HPDE6-E6E7 (cell line): ENCODE data around the gene ABHD12.

Experiments used
- DNase-seq: peaks from one replicate; pipeline ENCODE4 v3.0.0; 2011; ENCODE audit warnings: missing footprints; ENCODE audit errors: extremely low spot score

Gene ABHD12

DNA sequence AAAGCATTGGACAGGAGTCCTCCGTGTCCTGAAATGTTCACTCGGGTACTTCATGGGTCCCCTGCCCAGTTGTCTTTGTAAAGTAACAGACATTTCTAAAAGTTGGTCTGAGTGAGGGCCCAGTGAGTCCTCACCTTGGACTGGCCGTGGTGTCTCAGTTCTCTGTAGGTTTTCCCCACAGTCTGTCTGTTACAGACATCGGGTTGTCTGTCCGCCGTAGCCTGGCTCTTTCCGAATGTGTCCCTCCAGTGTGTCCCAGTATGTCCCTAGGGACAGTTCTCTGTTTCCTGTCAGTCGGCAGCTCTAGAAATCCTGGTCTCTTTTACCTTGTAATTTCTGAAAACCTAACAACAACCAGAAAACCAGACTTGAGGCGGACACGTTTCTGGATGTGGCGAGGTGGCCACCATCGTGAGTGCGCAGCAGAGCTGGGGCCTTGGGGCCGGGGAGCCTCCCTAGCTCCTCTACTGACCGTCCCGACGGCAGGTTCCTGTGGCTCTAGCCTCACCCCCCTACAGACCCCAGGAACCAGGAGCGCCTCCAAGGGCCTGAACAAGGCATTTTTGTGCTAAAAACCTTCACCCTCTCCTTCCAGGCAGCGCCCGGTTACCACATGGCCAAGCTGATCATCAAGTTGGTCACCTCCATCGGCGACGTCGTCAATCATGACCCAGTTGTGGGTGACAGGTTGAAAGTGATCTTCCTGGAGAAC lies 100.6 kb downstream of the ABHD12 start:
- no peak for DNase-seq

DNA sequence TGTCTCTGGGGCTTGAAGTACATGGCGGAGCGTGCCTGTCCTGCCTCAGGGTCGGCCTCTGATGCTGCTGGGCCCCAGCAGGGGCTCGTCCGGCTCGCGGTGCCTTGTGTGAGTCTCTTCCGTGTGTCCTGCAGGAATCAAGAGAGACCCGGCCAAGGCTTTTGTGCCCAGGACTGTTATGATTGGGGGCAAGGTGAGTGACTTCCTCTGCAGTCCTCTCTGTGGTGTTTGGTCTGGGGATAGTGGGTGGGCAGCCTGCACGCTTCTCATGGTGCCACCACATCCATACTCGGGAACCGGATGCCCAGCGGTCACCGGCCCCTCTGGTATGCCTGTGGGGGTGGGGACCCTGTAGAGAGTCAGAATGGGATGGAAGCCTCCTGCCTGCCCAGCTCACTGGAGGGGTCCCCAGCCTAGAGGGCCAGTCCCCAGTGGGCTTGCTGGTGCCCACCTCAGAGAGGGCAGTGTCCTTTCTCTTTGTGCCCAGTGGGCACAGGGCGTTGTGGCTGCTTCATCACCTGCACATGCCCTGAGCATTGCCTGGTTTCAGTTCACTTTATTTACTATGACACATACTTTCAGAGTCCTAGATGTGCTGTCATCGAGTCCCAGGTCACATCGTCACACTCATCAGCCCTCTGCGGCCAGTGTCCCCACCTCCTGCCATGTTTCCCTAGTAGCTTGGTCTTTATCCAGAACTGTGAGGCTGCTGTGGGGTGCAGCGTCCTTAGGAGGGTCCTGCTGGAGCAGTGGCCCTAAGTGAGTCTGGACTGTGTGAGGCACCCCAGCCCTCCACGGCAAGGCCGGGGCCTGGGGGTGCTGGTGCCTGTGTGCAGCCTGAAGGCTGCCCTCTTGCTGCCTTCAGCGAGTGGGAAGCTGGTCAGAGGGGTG lies 102.1 kb downstream of the ABHD12 start:
- DNase-seq = no peak

DNA sequence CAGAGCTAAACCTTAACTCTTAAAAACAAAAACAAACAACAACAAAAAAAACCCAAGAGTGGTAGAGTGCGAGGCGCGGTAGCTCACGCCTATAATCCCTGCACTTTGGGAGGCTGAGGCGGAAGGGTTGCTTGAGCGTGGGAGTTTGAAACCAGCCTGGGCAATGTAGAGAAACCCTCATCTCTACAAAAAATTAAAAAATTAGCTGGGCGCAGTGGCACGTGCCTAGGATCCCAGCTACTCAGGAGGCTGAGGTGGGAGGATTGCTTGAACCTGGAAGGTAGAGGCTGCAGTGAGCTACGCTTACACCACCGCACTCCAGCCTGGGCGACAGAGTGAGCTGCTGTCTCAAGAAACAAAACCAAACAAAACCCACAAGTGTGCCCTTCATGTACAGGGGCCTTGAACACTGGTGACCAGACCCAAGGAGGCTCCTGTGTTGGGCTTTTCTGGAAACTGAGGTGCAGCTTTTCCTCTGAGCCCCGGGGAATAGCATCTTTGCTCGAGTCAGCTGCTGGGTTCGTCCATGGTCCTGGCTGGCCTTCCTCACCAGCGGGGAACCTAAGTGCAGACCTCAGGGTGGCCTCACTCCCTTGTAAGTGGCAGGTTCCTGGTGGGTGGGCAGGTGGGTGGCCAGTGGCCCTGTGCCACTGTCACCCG lies 102.9 kb downstream of the ABHD12 start:
- no peak for DNase-seq

DNA sequence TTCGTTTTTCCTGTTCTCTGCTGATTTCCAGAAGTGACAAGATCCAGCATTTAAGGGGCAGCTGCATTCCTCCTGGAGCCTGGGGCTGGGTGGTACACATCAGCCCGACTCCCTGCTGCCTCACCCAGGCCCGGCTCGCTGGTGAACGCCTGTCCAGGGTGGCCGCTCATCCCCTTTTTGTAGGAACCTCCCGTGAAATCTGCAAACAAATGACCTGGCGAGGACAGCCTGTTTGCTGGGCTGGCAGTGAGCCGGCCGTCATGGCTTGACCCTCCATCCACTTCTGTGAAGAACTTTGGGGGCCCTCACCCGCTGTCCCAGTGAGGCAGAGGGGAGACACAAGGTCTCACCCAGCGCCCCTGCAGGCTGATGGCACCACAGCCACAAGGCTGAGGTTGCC lies 103.7 kb downstream of the ABHD12 start:
- DNase-seq = no peak

DNA sequence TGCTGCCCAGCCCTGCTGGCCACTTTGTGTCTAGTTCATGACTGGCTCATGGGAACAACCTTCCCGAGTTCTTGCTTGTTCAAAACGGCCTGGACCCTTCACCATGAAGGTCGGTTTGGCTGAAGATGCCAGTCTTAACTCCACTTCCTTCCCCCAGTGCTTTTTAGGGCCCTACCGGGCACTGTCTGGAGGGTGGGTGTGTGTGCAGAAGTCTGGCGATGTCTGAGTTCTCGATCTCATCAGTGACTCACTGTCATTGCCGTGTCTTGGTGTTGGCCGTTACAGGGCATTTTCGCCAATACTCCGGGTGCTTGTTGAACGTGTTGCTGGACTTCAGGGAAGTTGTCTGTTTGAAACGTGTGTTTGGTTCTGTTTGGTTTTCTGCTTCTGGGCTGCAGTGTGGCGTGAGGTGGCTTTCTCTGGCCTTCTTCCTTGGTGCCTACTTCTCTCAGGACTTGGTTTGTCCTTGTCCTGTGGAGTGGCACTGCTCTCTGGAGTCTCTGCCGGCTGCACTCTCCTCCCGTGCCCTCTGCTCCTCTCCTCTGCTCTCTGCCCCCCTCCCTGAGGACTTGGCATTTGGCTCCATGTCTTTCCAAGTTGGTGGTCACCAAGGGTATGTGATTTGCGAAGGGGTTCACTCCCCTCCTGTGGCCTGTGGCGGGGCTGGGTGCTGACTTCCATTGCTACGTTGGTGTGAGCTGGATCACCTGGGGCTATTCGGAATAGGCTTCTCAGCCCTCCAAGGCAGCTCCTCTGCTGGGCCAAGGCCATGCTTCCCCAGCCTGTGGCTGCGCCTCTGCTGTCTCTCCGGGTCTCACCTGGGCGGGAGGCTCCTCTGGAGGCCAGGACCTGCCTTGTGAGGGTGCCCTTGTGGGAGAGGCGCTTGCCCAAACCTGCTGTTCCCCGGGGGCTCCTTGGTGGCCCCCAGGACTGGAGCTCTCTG lies 104.5 kb downstream of the ABHD12 start:
- no peak for DNase-seq

DNA sequence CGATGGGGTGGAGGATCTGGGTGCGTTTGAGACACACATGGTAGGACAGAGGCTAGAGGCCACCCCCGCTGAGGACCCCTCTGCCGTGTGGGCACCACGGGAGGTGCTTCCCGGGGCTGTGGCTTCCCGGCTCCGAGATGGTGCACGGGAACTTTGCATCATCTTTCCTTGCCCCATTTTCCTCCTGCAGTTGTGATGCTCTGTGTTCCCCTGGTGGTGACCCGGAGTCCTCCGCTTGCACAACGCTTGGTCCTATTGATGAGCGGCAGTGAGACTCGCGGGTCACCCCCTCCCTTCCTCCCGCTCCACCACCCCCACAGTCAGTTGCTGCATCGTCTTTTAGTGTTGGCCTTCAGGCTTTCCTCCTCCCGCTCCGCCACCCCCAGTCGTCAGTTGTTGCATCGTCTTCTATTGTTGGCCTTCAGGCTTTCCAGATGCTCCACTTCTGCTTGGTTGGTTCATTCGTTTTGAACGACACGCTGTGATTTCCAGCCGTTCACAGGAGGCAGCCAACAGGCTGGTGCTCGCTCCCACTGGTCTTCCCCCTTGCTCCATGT lies 105.5 kb downstream of the ABHD12 start:
- DNase-seq = no peak

DNA sequence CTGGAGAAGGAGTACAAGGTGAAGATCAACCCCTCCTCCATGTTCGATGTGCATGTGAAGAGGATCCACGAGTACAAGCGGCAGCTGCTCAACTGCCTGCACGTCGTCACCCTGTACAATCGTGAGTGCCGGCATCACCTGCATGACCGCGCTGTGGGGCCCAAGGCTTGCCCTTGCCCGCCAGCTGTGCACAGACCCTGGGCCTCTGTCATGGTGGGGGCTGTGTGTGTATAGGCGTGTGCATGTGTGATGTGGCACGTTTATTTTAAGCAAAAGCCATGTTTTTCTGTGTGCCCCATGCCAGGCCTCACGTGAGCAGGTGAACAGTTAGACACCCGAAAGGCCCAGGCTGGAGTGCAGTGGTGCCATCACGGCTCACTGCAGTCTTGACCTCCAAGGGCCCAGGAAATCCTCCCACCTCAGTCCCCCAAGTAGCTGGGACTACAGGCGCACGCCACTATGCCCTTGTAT lies 106.5 kb downstream of the ABHD12 start:
- DNase-seq = no peak

DNA sequence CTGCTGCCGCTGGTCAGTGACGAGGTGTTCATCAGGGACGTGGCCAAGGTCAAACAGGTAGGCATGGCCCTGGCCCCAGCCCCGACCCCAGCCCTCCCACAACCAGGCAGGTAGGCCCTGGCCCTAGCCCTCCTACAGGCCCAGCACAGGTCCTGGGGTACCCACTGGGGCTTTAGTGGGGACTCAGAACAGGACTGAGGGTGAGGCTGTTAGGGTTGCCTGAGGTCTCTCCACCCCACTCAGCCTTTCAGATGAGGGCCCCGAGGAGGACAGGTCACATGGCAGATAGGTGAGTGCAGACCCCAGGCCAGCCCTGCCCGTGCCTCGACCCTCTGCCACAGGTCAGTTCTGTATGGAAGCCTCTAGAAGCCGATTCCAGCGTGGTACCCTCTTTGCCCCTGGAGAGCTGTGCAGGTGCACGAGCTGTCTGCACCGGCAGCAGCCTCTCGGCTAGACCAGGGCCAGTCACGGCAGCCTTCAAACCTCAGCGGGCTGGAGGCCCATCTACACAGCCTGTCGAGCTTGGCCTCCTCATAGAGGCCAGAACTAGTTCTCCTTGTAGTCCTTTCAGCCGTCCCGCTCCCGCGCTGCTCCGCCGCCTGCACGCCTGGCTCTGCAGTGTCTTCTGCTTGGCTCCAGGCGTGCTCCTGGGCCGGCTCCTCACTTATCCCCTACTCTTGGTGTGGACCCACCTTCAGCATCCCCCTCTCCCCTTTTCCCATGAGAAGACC lies 107.2 kb downstream of the ABHD12 start:
- no peak for DNase-seq

DNA sequence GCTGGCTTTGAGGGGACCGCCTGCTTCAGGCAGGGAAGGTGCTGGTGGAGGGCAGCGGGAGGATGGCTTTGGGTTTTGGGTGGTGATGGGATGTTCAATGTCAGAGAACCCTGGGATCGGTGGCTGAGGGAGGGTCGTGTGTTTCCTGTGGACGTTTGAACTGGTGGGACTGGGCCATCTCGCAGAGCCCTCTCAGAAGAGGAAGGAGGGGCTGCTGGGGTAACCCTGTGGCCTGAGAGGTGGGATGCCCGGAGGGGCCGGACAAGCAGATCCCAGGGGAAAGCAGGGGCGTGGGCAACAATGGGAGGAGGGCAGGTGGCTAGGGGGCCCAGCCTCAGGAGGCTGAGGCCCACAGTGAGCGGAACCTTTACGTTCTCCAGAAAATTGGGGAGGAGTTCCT lies 107.8 kb downstream of the ABHD12 start:
- no peak for DNase-seq

DNA sequence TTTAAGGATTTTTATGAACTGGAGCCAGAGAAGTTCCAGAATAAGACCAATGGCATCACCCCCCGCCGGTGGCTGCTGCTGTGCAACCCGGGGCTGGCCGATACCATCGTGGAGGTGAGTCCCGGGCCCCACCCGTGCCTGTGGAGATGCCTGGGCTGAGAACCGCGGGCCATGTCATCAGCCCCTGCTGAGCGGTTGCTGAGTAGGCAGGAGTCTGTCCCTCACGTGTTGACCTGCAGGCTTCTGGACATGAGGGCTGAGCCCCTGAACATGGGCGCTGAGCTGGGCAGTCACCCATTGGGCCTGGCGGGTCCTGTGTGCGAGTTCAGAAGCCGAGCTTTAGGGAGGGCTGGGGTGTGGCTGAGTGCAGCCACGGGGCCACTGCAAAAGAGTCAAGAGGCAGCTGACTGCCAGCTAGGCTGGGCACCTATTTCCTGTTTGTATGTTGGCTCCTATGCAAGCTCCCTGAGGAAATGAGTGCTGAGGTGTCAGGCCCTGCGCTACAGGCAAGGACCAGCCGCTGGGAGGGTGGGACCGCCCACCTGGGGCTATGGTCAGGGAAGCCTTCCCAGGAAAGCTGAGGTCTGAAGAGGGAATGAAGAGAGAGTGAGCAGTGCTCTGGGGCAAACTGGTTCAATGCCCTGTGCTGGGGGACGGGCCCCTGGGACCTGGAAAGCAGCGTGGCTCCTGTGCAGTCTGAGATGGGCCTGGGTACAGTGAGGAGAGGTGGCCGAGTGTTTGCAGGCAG lies 108.4 kb downstream of the ABHD12 start:
- no peak for DNase-seq

DNA sequence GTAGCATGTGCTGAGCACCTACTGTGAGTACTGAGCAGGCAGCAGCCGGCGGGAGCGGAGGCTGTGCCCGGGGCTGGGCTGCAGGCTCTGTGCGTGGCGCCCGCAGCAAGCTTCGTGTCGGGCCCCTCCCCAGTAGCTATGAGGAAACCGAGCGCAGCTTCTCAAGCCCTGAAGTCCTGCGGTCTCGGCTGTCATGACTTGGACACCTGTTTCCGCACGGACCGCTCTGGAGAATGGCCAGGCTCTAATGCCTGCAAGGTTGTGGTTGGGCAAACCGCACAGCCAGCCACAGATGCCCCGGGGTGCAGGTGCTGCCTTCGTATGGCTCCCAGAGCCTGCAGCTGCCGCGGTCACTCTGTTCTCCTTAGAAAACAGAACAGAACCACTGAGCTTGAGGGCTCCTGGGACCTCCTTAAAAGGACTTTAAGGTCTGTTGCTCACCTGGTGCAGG lies 109.1 kb downstream of the ABHD12 start:
- DNase-seq = no peak

DNA sequence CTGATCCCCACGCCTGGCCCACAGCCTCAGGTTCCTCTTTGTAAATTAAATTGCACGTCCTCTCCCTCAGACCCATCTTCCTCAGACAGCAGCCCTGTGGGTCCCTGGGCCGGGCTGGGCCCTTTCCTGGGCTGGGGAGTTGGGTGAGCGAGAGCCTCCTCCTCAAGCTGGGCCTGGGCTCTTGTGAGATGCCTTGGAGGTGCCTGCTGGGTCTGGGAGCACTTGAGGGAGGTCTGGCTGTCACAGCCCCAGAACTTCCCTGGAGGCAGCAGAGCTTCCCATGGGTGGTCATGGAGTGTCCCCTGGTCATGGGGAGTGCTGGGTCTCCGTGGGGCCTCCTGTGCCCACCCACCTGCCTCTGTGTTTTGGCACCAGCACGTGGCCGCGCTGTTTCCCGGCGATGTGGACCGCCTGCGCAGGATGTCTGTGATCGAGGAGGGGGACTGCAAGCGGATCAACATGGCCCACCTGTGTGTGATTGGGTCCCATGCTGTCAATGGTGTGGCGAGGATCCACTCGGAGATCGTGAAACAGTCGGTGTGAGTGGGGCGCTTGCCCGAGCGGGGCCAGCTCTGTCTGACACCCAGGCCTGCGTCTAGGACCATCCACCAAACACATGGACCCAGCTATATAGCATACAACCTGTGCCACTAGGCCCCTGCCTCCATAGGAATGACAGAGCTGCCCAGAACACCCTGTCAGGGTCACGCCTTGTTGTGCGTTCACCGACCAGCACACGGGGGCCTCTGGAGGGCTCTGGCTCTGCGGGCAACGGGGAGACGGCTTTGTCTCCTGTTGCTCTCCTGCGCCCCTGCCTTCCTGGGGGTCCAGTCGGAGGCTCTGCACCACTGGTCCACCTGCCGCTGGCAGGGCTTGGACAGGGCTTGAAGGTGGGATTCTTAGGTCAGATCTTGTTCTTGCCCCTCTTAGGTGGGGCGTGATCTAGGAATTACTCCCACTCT lies 109.8 kb downstream of the ABHD12 start:
- DNase-seq = no peak

DNA sequence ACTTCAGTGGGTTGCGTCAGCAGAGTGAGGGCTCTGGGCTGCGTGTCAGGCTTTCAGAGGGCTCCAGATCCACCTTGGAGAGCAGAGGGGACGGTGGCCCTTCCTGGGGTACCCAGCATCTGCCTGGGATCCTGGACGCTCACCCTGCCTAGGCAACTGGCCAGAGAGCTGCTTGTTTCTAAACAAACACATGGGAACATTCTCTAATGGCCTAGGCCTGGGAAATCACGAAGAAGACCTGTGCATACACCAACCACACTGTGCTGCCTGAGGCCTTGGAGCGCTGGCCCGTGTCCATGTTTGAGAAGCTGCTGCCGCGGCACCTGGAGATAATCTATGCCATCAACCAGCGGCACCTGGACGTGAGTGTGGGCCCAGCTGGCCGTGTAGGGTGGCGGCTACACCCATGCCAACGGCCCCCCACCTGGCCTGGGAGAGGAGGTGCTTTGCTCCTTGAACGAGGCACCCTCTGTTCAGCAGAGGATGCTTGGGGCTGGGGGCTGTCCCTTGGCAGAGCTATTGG lies 110.5 kb downstream of the ABHD12 start:
- no peak for DNase-seq

DNA sequence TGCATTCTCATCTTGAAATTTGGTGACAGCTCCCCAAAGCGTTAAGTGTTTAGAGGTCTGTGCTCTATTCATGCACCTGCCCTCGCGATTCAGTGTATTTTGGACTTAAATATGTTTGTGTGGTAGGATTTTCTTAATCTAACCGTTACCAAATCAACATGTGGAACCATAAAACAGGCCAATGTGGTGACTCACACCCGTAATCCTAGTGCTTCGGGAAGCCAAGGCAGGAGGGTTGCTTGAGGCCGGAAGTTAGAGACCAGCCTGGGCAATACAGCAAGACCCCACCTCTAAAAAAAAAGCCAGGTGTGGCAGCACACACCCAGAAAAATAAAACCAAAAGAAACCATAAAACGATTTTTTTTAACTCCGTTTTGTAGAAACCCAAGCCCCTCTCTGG lies 111.2 kb downstream of the ABHD12 start:
- no peak for DNase-seq

DNA sequence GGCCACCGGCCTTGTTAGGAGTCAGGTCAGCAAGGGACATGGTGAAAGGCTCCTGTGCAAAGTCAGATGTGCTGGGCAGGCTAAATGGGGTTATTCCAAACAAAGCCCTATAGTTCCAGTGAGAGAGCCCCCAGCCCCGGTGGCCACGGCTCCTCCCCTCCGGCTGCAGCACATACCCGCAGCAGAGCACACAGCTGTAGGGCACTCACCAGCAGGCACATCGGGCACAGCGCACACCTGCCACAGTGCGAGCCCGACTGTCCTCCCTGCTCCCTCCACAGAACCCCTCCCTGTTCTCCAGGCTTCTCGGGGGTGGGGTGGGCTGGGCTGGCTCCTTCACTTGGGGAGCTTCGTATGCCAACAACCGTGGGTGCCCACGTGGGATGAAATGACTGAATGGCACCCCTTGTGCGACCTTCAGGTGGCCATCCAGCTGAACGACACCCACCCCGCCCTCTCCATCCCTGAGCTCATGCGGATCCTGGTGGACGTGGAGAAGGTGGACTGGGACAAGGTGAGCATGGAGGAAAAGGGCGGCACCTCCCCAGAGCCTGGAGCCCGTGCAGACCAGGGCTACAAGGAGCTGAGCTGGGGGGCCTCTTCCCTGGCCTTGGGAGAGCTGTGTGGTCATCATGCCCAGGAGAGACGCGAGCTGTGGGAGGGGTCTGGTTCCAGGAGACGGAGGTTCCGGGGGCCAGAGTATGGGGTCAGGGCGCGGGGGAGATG lies 111.8 kb downstream of the ABHD12 start:
- no peak for DNase-seq

DNA sequence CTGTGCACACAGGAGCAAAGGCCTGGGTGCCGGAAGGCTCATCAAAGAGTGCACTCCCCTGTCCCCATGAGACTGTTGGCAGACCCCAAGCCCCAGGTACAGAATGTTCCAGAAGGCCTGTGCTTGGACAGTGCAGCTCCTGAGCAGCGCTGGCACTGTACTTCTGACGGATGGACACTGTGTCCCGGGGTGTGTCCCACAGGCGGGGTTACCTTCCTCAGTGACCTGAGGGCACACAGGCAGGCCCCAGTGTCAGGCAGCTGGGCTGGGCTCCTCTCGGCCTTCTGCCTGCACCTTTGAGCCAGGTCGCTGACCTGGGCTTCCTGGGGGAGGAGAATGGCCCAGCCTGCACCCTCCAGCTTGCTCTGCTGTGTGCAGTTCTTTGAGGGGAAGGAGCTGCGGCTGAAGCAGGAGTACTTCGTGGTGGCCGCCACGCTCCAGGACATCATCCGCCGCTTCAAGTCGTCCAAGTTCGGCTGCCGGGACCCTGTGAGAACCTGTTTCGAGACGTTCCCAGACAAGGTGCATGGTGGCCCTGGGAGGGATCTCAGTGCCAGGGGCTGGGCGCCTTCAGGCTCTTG lies 112.6 kb downstream of the ABHD12 start:
- no peak for DNase-seq
